ENCODE results near the gene TKT. TPM values are rescaled to one million over a fixed set of nuclear protein-coding genes. Genes with fewer than 3 reads are reported as not detected.

TKT gene
- total RNA-seq, 1 donor from 2014 or later: 154 TPM

GRCh38 chr3:53221345-53221744 is 34.5 kb downstream of the TKT start:
- POLR2A ChIA-PET: interaction anchor here (0.5 kb wide), 1 partner anchor 24 kb away, joined by 4 read pairs; no protein-coding TSS in a partner anchor
- H3K27me3 Mint-ChIP-seq: no peaks in the 10 kb centered on the region

GRCh38 chr3:53219895-53220483 is 35.8 kb downstream of the TKT start:
- Mint-ChIP-seq H3K4me3 (no peak overlapping the region), H3K27me3 (no peaks in the 10 kb centered on the region), H3K9me3 (no peaks in the 10 kb centered on the region), H3K36me3 (ENCODE audit: low read depth) (peaks cover 20% of the 10 kb centered on the region), H3K27ac (no peak overlapping the region), H3K4me1 (peaks cover 13% of the 10 kb centered on the region)
- intact Hi-C loops (cut with micrococcal nuclease): loop anchor here (1.0 to 5.0 kb wide), 2 partner anchors 32 to 79 kb away; no protein-coding TSS in a partner anchor
- CTCF ChIA-PET: interaction anchor here (0.9 kb wide), 1 partner anchor 24 kb away, joined by 3 read pairs; no protein-coding TSS in a partner anchor
- DNase-seq (peak; percentile 53), ATAC-seq (ENCODE audit: low read depth) (peak; percentile 81)
- TF ChIP-seq CTCF (IDR thresholded peaks at IDR 0.05): no peak
- POLR2A ChIA-PET: no interaction called here

More at GRCh38 chr3:53221345-53221744, 34.5 kb downstream of the TKT start:
- DNase-seq (no peak), ATAC-seq (ENCODE audit: low read depth) (no peak)
- H3K4me3 Mint-ChIP-seq: no peak overlapping the region
- CTCF ChIA-PET: no interaction called here
- H3K4me1 Mint-ChIP-seq: peaks cover 13% of the 10 kb centered on the region
- no peak overlapping the region for H3K27ac Mint-ChIP-seq
- peaks cover 33% of the 10 kb centered on the region for H3K36me3 Mint-ChIP-seq (ENCODE audit: low read depth)
- H3K9me3 Mint-ChIP-seq: no peaks in the 10 kb centered on the region
- no peak for TF ChIP-seq CTCF (IDR thresholded peaks at IDR 0.05)
- intact Hi-C loops (cut with micrococcal nuclease): no loop called here

- intact Hi-C loops (cut with micrococcal nuclease): loop anchor here (5.0 kb wide), 1 partner anchor 34 kb away; no protein-coding TSS in a partner anchor
- TF ChIP-seq CTCF (IDR thresholded peaks at IDR 0.05): no peak
- no peak overlapping the region for H3K4me3 Mint-ChIP-seq
- no peaks in the 10 kb centered on the region for H3K9me3 Mint-ChIP-seq
- H3K27ac Mint-ChIP-seq: peak overlapping the region; percentile 27
- peaks cover 9% of the 10 kb centered on the region for H3K36me3 Mint-ChIP-seq (ENCODE audit: low read depth)
- CTCF ChIA-PET: interaction anchor here (1.4 kb wide), 1 partner anchor 22 kb away, joined by 3 read pairs; no protein-coding TSS in a partner anchor
- peak; percentile 78 for ATAC-seq (ENCODE audit: low read depth)
- DNase-seq: no peak
- peaks cover 13% of the 10 kb centered on the region for H3K4me1 Mint-ChIP-seq
- H3K27me3 Mint-ChIP-seq: no peaks in the 10 kb centered on the region
- POLR2A ChIA-PET: interaction anchor here (0.7 kb wide), 1 partner anchor 215 kb away, joined by 3 read pairs; no protein-coding TSS in a partner anchor
Measured at GRCh38 chr3:53218131-53218530, 37.7 kb downstream of the TKT start.

GRCh38 chr3:53217175-53217574 is 38.6 kb downstream of the TKT start:
- no peaks in the 10 kb centered on the region for H3K36me3 Mint-ChIP-seq (ENCODE audit: low read depth)
- H3K4me3 Mint-ChIP-seq: no peak overlapping the region
- no peak overlapping the region for H3K27ac Mint-ChIP-seq
- DNase-seq (no peak), ATAC-seq (ENCODE audit: low read depth) (no peak)
- ChIA-PET POLR2A (no interaction called here), CTCF (interaction anchor here (1.4 kb wide), 1 partner anchor 21 kb away, joined by 3 read pairs; no protein-coding TSS in a partner anchor)
- intact Hi-C loops (cut with micrococcal nuclease): loop anchor here (5.0 kb wide), 1 partner anchor 35 kb away; no protein-coding TSS in a partner anchor
- peaks cover 13% of the 10 kb centered on the region for H3K4me1 Mint-ChIP-seq
- no peaks in the 10 kb centered on the region for H3K9me3 Mint-ChIP-seq
- no peak for TF ChIP-seq CTCF (IDR thresholded peaks at IDR 0.05)
- no peaks in the 10 kb centered on the region for H3K27me3 Mint-ChIP-seq

GRCh38 chr3:53216723-53217122 is 39.1 kb downstream of the TKT start:
- Mint-ChIP-seq H3K4me1 (peaks cover 13% of the 10 kb centered on the region), H3K27ac (no peak overlapping the region), H3K27me3 (no peaks in the 10 kb centered on the region), H3K9me3 (no peaks in the 10 kb centered on the region), H3K4me3 (no peak overlapping the region), H3K36me3 (ENCODE audit: low read depth) (no peaks in the 10 kb centered on the region)
- no peak for ATAC-seq (ENCODE audit: low read depth)
- POLR2A ChIA-PET: no interaction called here
- intact Hi-C loops (cut with micrococcal nuclease): loop anchor here (5.0 kb wide), 1 partner anchor 36 kb away; no protein-coding TSS in a partner anchor
- TF ChIP-seq CTCF (IDR thresholded peaks at IDR 0.05): no peak
- CTCF ChIA-PET: no interaction called here
- no peak for DNase-seq
